Measurements from ENCODE around the gene CNOT3. TPM values are rescaled to one million over a fixed set of nuclear protein-coding genes. Genes with fewer than 3 reads are reported as not detected.
A peak's percentile ranks its signal among the peaks of the same experiment; 100 is the strongest.

The CNOT3 gene
- total and polyA plus RNA-seq, 2 experiments from 2014 or later, result 12.0 to 50.1 TPM

DNA sequence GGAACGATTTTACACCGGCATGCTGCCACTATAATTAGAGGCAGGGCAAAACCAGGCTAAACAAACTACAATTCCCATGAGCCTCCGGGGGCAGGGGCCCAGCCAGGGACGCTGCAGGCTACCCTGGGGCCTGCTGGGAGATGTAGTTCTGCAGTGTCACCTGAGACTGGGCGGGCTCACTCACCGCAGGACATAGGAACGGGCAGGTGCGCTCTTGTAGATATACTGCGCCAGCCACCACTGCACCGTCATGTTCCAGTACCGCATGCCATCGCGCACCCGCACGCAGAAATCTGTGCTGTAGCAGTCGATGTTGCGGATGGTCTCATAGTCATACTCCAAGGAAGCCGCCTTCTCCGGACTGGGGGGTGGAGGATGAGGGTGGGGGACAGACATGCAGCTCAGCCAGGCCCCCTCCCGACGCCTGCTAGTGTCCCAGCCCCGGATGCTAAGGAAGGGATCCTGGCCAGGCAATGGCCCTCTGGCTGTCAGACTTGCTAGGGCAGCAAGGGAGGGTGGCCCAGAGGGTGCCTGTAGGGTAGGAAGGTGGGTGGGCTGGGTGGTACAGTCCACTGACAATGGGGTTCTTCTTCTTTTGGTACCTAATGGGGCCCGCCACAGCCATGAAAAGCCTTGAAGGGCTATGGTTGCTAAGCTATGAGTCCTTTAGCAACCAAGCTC lies 41.2 kb downstream of the CNOT3 start:
- TF ChIP-seq EZH2phosphoT487 (IDR thresholded peaks at IDR 0.05; ENCODE audit: low read depth, severe bottlenecking, unreplicated experiment), result no peak
- TF ChIP-seq EZH2 (IDR thresholded peaks at IDR 0.05; ENCODE audit: borderline replicate concordance), result no peak
- TF ChIP-seq, protein P1, sequence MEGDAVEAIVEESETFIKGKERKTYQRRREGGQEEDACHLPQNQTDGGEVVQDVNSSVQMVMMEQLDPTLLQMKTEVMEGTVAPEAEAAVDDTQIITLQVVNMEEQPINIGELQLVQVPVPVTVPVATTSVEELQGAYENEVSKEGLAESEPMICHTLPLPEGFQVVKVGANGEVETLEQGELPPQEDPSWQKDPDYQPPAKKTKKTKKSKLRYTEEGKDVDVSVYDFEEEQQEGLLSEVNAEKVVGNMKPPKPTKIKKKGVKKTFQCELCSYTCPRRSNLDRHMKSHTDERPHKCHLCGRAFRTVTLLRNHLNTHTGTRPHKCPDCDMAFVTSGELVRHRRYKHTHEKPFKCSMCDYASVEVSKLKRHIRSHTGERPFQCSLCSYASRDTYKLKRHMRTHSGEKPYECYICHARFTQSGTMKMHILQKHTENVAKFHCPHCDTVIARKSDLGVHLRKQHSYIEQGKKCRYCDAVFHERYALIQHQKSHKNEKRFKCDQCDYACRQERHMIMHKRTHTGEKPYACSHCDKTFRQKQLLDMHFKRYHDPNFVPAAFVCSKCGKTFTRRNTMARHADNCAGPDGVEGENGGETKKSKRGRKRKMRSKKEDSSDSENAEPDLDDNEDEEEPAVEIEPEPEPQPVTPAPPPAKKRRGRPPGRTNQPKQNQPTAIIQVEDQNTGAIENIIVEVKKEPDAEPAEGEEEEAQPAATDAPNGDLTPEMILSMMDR (IDR thresholded peaks at IDR 0.05; ENCODE audit: poor library complexity), result no peak
- no peak overlapping the region for H3K4me3 ChIP-seq
- H3K27ac ChIP-seq, result no peak overlapping the region
- H4K20me1 ChIP-seq (ENCODE audit: insufficient read depth, poor library complexity, severe bottlenecking), result no peaks in the 10 kb centered on the region
- H3K27me3 ChIP-seq, result no peaks in the 10 kb centered on the region
- no peak overlapping the region for H2AFZ ChIP-seq
- H3K36me3 ChIP-seq (replicated peaks; ENCODE audit: insufficient read depth, low read depth), result no peaks in the 10 kb centered on the region
- H3K79me2 ChIP-seq, result no peaks in the 10 kb centered on the region
- no peak overlapping the region for H3K4me2 ChIP-seq
- no peaks in the 10 kb centered on the region for H3K9me3 ChIP-seq (ENCODE audit: low read depth)
- H3K9me2 ChIP-seq (replicated peaks; ENCODE audit: insufficient read depth), result no peaks in the 10 kb centered on the region
- DNase-seq (ENCODE audit: low spot score), result no peak
- 94% methylated on average over 23 of the region's 23 CpGs for WGBS (ENCODE audit: low lambda C conversion rate, missing lambda C conversion rate)
- no peaks in the 10 kb centered on the region for H3K4me1 ChIP-seq (ENCODE audit: insufficient read depth)

DNA sequence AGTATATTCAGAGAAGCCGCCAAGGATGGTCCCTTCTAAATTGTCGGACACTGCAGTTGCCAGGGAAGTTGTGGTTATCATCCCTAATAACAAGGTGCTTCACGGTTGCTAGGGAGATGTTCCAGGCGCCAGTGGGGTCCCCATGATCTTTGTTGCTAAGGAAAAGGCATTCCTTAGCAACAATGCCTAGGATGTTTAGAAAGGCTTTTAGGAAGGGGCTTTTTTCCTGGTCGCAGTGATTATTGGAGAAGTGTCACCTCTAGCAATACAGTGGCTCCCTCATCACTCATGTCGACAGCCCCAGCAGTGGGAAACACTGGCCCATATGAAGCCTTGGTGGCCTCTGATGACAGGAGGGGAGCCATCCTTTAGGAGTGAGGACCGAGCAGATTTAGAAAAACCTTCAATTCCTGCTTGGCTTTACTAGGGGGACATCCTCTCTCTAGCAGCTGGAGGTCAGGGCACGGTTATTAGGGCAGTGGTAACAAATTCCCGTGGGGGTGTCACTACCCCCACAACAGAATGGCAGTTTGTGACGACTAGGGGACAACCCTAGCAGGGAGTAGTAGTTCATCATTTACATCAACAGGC lies 41.8 kb downstream of the CNOT3 start:
- Histone ChIP-seq H4K20me1 (ENCODE audit: insufficient read depth, poor library complexity, severe bottlenecking) (no peaks in the 10 kb centered on the region), H3K27ac (no peak overlapping the region), H3K79me2 (no peaks in the 10 kb centered on the region), H3K36me3 (replicated peaks; ENCODE audit: insufficient read depth, low read depth) (no peaks in the 10 kb centered on the region), H3K9me2 (replicated peaks; ENCODE audit: insufficient read depth) (no peaks in the 10 kb centered on the region), H3K9me3 (ENCODE audit: low read depth) (no peaks in the 10 kb centered on the region), H3K27me3 (no peaks in the 10 kb centered on the region), H2AFZ (no peak overlapping the region), H3K4me3 (no peak overlapping the region), H3K4me2 (no peak overlapping the region), H3K4me1 (ENCODE audit: insufficient read depth) (no peaks in the 10 kb centered on the region)
- no peak for DNase-seq (ENCODE audit: low spot score)
- WGBS (ENCODE audit: low lambda C conversion rate, missing lambda C conversion rate), result 91% methylated on average over 10 of the region's 10 CpGs
- TF ChIP-seq, protein P1 (IDR thresholded peaks at IDR 0.05; ENCODE audit: poor library complexity), result no peak
- TF ChIP-seq EZH2 (IDR thresholded peaks at IDR 0.05; ENCODE audit: borderline replicate concordance), result no peak
- TF ChIP-seq EZH2phosphoT487 (IDR thresholded peaks at IDR 0.05; ENCODE audit: low read depth, severe bottlenecking, unreplicated experiment), result no peak

DNA sequence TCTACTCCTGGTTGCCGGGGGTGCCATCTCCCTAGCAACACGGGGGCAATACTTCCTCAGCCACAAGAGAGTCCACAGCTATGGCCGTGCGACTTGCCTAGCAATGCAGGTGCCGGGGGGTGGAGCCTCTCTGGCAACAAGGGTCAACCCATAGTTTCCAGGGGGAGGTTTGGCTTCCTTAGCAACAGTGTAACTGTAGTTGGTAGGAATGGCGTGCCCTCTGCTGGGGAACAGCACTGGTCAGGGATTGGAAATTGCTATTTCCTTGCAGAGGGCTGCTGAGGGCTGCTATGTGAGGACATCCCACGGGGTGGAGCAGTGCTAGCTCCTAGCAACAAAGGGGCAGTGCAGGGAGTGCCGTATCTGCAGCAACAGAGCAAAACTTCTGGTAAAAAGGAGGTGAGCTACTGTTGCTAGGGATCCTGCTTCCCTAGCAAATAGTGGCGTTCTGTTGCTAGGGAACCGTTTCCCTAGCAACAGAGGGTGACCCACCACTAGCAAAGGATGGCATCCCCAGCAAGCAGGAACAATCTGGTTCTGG lies 42.4 kb downstream of the CNOT3 start:
- Histone ChIP-seq H3K4me1 (ENCODE audit: insufficient read depth) (no peaks in the 10 kb centered on the region), H3K9me2 (replicated peaks; ENCODE audit: insufficient read depth) (no peaks in the 10 kb centered on the region), H3K79me2 (no peaks in the 10 kb centered on the region), H3K36me3 (replicated peaks; ENCODE audit: insufficient read depth, low read depth) (no peaks in the 10 kb centered on the region), H4K20me1 (ENCODE audit: insufficient read depth, poor library complexity, severe bottlenecking) (no peaks in the 10 kb centered on the region), H2AFZ (no peak overlapping the region), H3K9me3 (ENCODE audit: low read depth) (no peaks in the 10 kb centered on the region), H3K27me3 (no peaks in the 10 kb centered on the region), H3K4me3 (no peak overlapping the region), H3K27ac (no peak overlapping the region), H3K4me2 (no peak overlapping the region)
- DNase-seq (ENCODE audit: low spot score), result peak; percentile 78
- 57% methylated on average over 10 of the region's 10 CpGs for WGBS (ENCODE audit: low lambda C conversion rate, missing lambda C conversion rate)
- TF ChIP-seq, protein P1 (IDR thresholded peaks at IDR 0.05; ENCODE audit: poor library complexity), result peak; percentile 40
- no peak for TF ChIP-seq EZH2phosphoT487 (IDR thresholded peaks at IDR 0.05; ENCODE audit: low read depth, severe bottlenecking, unreplicated experiment)
- TF ChIP-seq EZH2 (IDR thresholded peaks at IDR 0.05; ENCODE audit: borderline replicate concordance), result no peak
